ENCODE data around the gene KATNIP. TPM values are rescaled to one million over a fixed set of nuclear protein-coding genes. Genes with fewer than 3 reads are reported as not detected.
A peak's percentile ranks its signal among the peaks of the same experiment; 100 is the strongest.

The KATNIP gene
- total and polyA plus RNA-seq, 9 of the 15 experiments (the other 6 are each of a cell fraction or from before 2014, with no cell fraction given), result 1.7 to 13.2 (median 8.0) TPM

DNA sequence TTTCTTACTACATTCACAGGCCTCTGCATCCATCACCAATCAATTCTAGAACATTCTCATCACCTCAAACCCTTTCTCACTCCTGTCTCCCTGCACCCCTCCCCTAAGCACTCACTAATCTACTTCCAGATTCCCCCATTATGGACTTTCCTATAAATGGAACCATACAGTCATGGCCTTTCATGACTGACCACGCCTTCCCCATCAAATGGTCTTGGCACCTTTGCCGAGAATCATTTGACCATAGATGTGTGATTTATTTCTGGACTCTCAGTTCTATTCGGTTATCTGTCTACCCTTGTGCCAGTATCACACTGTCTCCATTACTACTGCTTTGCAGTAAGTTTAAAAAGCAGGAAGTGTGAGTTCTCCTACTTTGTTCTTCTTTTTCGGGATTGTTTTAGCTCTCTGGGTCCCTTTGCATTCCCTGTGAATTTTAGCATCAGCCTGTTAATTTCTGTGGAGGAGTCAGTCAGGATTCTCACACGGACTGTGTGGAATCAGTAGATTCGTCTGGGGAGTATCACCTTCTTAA, 27.7 kb upstream of the KATNIP start:
- DNase-seq (ENCODE audit: extremely low read depth in 1 of 4, low spot score in 3 of 4), result no peak
- H3K4me1 ChIP-seq (replicated peaks in 1 of 2; ENCODE audit: control insufficient read depth in 2 of 2, insufficient read depth in 2 of 2, low read length in 2 of 2), result no peaks in the 10 kb centered on the region
- no peaks in the 10 kb centered on the region for H3K9me1 ChIP-seq (ENCODE audit: control insufficient read depth, insufficient read depth, low read length)
- no peak overlapping the region for H3K9ac ChIP-seq (ENCODE audit: insufficient read depth in 1 of 2, low read depth in 2 of 2, low read length in 2 of 2)
- BruUV-seq (replicated peaks), result TSS peak; percentile 12
- in situ Hi-C loops (cut with MboI) (no loop called here), intact Hi-C loops (cut with micrococcal nuclease) (no loop called here)
- no peak for FAIRE-seq
- no peak for TF ChIP-seq ELF2 (CRISPR knock-in tag; IDR thresholded peaks at IDR 0.05)
- TF ChIP-seq HIVEP1 (CRISPR knock-in tag; IDR thresholded peaks at IDR 0.05), result no peak
- no peak for TF ChIP-seq ZNF217 (CRISPR knock-in tag; IDR thresholded peaks at IDR 0.05)
- TF ChIP-seq, protein P1, sequence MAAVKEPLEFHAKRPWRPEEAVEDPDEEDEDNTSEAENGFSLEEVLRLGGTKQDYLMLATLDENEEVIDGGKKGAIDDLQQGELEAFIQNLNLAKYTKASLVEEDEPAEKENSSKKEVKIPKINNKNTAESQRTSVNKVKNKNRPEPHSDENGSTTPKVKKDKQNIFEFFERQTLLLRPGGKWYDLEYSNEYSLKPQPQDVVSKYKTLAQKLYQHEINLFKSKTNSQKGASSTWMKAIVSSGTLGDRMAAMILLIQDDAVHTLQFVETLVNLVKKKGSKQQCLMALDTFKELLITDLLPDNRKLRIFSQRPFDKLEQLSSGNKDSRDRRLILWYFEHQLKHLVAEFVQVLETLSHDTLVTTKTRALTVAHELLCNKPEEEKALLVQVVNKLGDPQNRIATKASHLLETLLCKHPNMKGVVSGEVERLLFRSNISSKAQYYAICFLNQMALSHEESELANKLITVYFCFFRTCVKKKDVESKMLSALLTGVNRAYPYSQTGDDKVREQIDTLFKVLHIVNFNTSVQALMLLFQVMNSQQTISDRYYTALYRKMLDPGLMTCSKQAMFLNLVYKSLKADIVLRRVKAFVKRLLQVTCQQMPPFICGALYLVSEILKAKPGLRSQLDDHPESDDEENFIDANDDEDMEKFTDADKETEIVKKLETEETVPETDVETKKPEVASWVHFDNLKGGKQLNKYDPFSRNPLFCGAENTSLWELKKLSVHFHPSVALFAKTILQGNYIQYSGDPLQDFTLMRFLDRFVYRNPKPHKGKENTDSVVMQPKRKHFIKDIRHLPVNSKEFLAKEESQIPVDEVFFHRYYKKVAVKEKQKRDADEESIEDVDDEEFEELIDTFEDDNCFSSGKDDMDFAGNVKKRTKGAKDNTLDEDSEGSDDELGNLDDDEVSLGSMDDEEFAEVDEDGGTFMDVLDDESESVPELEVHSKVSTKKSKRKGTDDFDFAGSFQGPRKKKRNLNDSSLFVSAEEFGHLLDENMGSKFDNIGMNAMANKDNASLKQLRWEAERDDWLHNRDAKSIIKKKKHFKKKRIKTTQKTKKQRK (IDR thresholded peaks at IDR 0.05; ENCODE audit: borderline replicate concordance, low read depth, low read length), result no peak
- H3K79me2 ChIP-seq (ENCODE audit: control insufficient read depth, insufficient read depth, low read length), result no peaks in the 10 kb centered on the region
- H3K4me2 ChIP-seq (ENCODE audit: insufficient read depth, low read length), result no peak overlapping the region
- H2AFZ ChIP-seq (ENCODE audit: low read depth, low read length), result no peak overlapping the region
- no peak overlapping the region for H3K4me3 ChIP-seq
- H4K20me1 ChIP-seq (replicated peaks; ENCODE audit: control insufficient read depth, insufficient read depth, low read length), result peaks cover 4% of the 10 kb centered on the region; the same call in 1 of the 2 replicates
- no peak overlapping the region for H3K27ac ChIP-seq (ENCODE audit: extremely low read depth, low read depth, low read length)
- H3K9me3 ChIP-seq (replicated peaks; ENCODE audit: control insufficient read depth, insufficient read depth, low read depth, low read length), result no peaks in the 10 kb centered on the region
- CTCF ChIA-PET (ENCODE audit: low intra/inter-chr PET ratio), result no interaction called here
- POLR2A ChIA-PET, result interaction anchor here (1.3 to 3.4 kb wide), 2 partner anchors 8 to 11 kb away, joined by 3 to 14 read pairs; no protein-coding TSS in a partner anchor
- no peaks in the 10 kb centered on the region for H3K27me3 ChIP-seq (ENCODE audit: control insufficient read depth in 2 of 2, insufficient read depth in 2 of 2, low read length in 2 of 2)
- 83% methylated on average over 6 of the region's 6 CpGs for WGBS (ENCODE audit: insufficient coverage, low coverage, missing lambda C conversion rate)
- H3K36me3 ChIP-seq (ENCODE audit: control insufficient read depth, insufficient read depth, low read length), result peaks cover 67% of the 10 kb centered on the region
- ATAC-seq, result no peak

Measured in K562 (cell line).